ENCODE data around the gene CES1. TPM values are rescaled to one million over a fixed set of nuclear protein-coding genes. Genes with fewer than 3 reads are reported as not detected.
A peak's percentile ranks its signal among the peaks of the same experiment; 100 is the strongest.
"Not testable (repeated sequence)": the region's sequence is repeated elsewhere in the genome, so short reads cannot be mapped to it uniquely, and the experiment has no call there.

The CES1 gene
- 1.5 TPM in 1 of 2 replicates, not detected in the other for total RNA-seq (2014; rRNA removed; shearing (Covaris generic); ENCODE audit: low replicate concordance)

GRCh38 chr16:55832773-55833691 lies at the start of gene CES1:
Gene CES1, minus strand, starts transcription at chr16:55833096. Its CDS starts 41 bp downstream, at chr16:55833055.
- in situ Hi-C loops (cut with HindIII; ENCODE audit: low pct_unique_long_range_greater_than_20kb, low sequenced_read_pairs) = no loop called here
- no peak for DNase-seq (ENCODE audit: low read depth)

- in situ Hi-C loops (cut with HindIII; ENCODE audit: low pct_unique_long_range_greater_than_20kb, low sequenced_read_pairs) = no loop called here
- peak; percentile 4 for DNase-seq (ENCODE audit: low read depth)
Measured at GRCh38 chr16:55876854-55877253, 44.0 kb upstream of the CES1 start.

GRCh38 chr16:55875273-55875672 lies 42.4 kb upstream of the CES1 start, which contains the start of gene CES5A:
Gene CES5A, minus strand, starts transcription at chr16:55875373. Its CDS starts 152 bp downstream, at chr16:55875221.
- DNase-seq (ENCODE audit: low read depth) = no peak
- in situ Hi-C loops (cut with HindIII; ENCODE audit: low pct_unique_long_range_greater_than_20kb, low sequenced_read_pairs) = no loop called here

GRCh38 chr16:55873122-55873521 lies 40.2 kb upstream of the CES1 start:
- in situ Hi-C loops (cut with HindIII; ENCODE audit: low pct_unique_long_range_greater_than_20kb, low sequenced_read_pairs) = no loop called here
- DNase-seq (ENCODE audit: low read depth) = no peak

GRCh38 chr16:55872130-55872529 lies 39.2 kb upstream of the CES1 start:
- no peak for DNase-seq (ENCODE audit: low read depth)
- in situ Hi-C loops (cut with HindIII; ENCODE audit: low pct_unique_long_range_greater_than_20kb, low sequenced_read_pairs) = no loop called here

- no peak for DNase-seq (ENCODE audit: low read depth)
- in situ Hi-C loops (cut with HindIII; ENCODE audit: low pct_unique_long_range_greater_than_20kb, low sequenced_read_pairs) = no loop called here
Measured at GRCh38 chr16:55871411-55872038, 38.6 kb upstream of the CES1 start.

GRCh38 chr16:55868980-55869379 lies 36.1 kb upstream of the CES1 start:
- in situ Hi-C loops (cut with HindIII; ENCODE audit: low pct_unique_long_range_greater_than_20kb, low sequenced_read_pairs) = no loop called here
- no peak for DNase-seq (ENCODE audit: low read depth)

GRCh38 chr16:55868137-55868536 lies 35.2 kb upstream of the CES1 start:
- no peak for DNase-seq (ENCODE audit: low read depth)
- in situ Hi-C loops (cut with HindIII; ENCODE audit: low pct_unique_long_range_greater_than_20kb, low sequenced_read_pairs) = no loop called here

- in situ Hi-C loops (cut with HindIII; ENCODE audit: low pct_unique_long_range_greater_than_20kb, low sequenced_read_pairs) = no loop called here
- DNase-seq (ENCODE audit: low read depth) = no peak
Measured at GRCh38 chr16:55861288-55861687, 28.4 kb upstream of the CES1 start.

GRCh38 chr16:55857650-55858049 lies 24.8 kb upstream of the CES1 start:
- DNase-seq (ENCODE audit: low read depth); in situ Hi-C loops (cut with HindIII; ENCODE audit: low pct_unique_long_range_greater_than_20kb, low sequenced_read_pairs): not testable (repeated sequence)

GRCh38 chr16:55856950-55857349 lies 24.1 kb upstream of the CES1 start:
- no peak for DNase-seq (ENCODE audit: low read depth)
- in situ Hi-C loops (cut with HindIII; ENCODE audit: low pct_unique_long_range_greater_than_20kb, low sequenced_read_pairs) = no loop called here

- DNase-seq (ENCODE audit: low read depth) = no peak
- in situ Hi-C loops (cut with HindIII; ENCODE audit: low pct_unique_long_range_greater_than_20kb, low sequenced_read_pairs) = no loop called here
Measured at GRCh38 chr16:55853114-55853513, 20.2 kb upstream of the CES1 start.

- in situ Hi-C loops (cut with HindIII; ENCODE audit: low pct_unique_long_range_greater_than_20kb, low sequenced_read_pairs) = no loop called here
Measured at GRCh38 chr16:55849536-55849935, 16.6 kb upstream of the CES1 start.

GRCh38 chr16:55846598-55847346 lies 13.9 kb upstream of the CES1 start:
- in situ Hi-C loops (cut with HindIII; ENCODE audit: low pct_unique_long_range_greater_than_20kb, low sequenced_read_pairs) = no loop called here

More at GRCh38 chr16:55849536-55849935, 16.6 kb upstream of the CES1 start:
- DNase-seq (ENCODE audit: low read depth) = no peak

GRCh38 chr16:55843105-55843395 lies 10.2 kb upstream of the CES1 start:
- no peak for DNase-seq (ENCODE audit: low read depth)
- in situ Hi-C loops (cut with HindIII; ENCODE audit: low pct_unique_long_range_greater_than_20kb, low sequenced_read_pairs) = no loop called here

More at GRCh38 chr16:55846598-55847346, 13.9 kb upstream of the CES1 start:
- no peak for DNase-seq (ENCODE audit: low read depth)

- DNase-seq (ENCODE audit: low read depth) = peak; percentile 28
- in situ Hi-C loops (cut with HindIII; ENCODE audit: low pct_unique_long_range_greater_than_20kb, low sequenced_read_pairs) = no loop called here
Measured at GRCh38 chr16:55842369-55843104, 9.6 kb upstream of the CES1 start.

GRCh38 chr16:55839115-55839514 lies 6.2 kb upstream of the CES1 start:
- DNase-seq (ENCODE audit: low read depth) = no peak
- in situ Hi-C loops (cut with HindIII; ENCODE audit: low pct_unique_long_range_greater_than_20kb, low sequenced_read_pairs) = no loop called here

GRCh38 chr16:55836158-55836611 lies 3.3 kb upstream of the CES1 start:
- DNase-seq (ENCODE audit: low read depth) = peak; percentile 61
- in situ Hi-C loops (cut with HindIII; ENCODE audit: low pct_unique_long_range_greater_than_20kb, low sequenced_read_pairs) = no loop called here

Data from Caki2 (cell line).